IMR-90 (cell line): ENCODE data around the gene AGBL3. TPM values are rescaled to one million over a fixed set of nuclear protein-coding genes. Genes with fewer than 3 reads are reported as not detected.

Experiments
- ATAC-seq: fragments of 200-7000 bp; cut with Tn5 transposase; 2 replicates; pipeline ENCODE4 v1.9.1; 2020; ENCODE audit warnings: low read depth, mild to moderate bottlenecking, moderate library complexity
- BruUV-seq: library from RNA; stranded (reverse); fragments of 400-500 nt; replicated peaks from 2 replicates; lab custom pipeline; 2021; lab: Mats Ljungman, UMichigan
- CTCF ChIA-PET: fragments of 300-600 bp; formaldehyde crosslinking; extraction: SDS; loops from one replicate; lab custom pipeline; 2021; ENCODE audit warnings: antibody characterized with exemption; lab: Yijun Ruan, JAX
- POLR2A ChIA-PET: fragments of 300-600 bp; sonication (Branson Sonifier 250); formaldehyde crosslinking; loops from one replicate; lab custom pipeline; 2022; ENCODE audit warnings: antibody characterized with exemption; ENCODE audit not compliant: unreplicated experiment; lab: Charles Lee
- DNase-seq: peaks from one replicate; pipeline ENCODE4 v3.0.0; 2013
- H2AFZ ChIP-seq: replicated peaks from 2 replicates; pipeline ENCODE3; 2013; ENCODE audit warnings: low read length, mild to moderate bottlenecking; ENCODE audit not compliant: poor library complexity
- H2AK5ac ChIP-seq: 2 replicates; pipeline ENCODE4 v1.6.1; 2013; ENCODE audit warnings: low read depth, low read length, inconsistent platforms
- H2AK9ac ChIP-seq: replicated peaks from 2 replicates; pipeline ENCODE3; 2013; ENCODE audit warnings: mild to moderate bottlenecking, low read depth, low read length, moderate library complexity; ENCODE audit not compliant: poor library complexity
- H2BK120ac ChIP-seq: 2 replicates; pipeline ENCODE4 v1.6.1; 2013; ENCODE audit warnings: low read depth, low read length, inconsistent platforms
- H2BK15ac ChIP-seq: 3 replicates; pipeline ENCODE4 v1.6.1; 2013; ENCODE audit warnings: low read depth, low read length, inconsistent platforms
- H2BK20ac ChIP-seq: 2 replicates; pipeline ENCODE4 v1.6.1; 2013; ENCODE audit warnings: low read depth, mild to moderate bottlenecking, inconsistent platforms, low read length, moderate library complexity
- H2BK5ac ChIP-seq: 2 replicates; pipeline ENCODE4 v1.6.1; 2013; ENCODE audit warnings: mild to moderate bottlenecking, low read depth, low read length, inconsistent platforms; ENCODE audit not compliant: poor library complexity, severe bottlenecking
- H3K14ac ChIP-seq: replicated peaks from 2 replicates; pipeline ENCODE4 v1.6.1; 2013; ENCODE audit warnings: low read depth, low read length, inconsistent platforms
- H3K18ac ChIP-seq: 2 replicates; pipeline ENCODE4 v1.6.1; 2013; ENCODE audit warnings: low read depth, low read length, control low read depth
- H3K23ac ChIP-seq: 2 replicates; pipeline ENCODE4 v1.6.1; 2013; ENCODE audit warnings: low read depth, low read length, inconsistent platforms
- H3K27ac ChIP-seq: 2 replicates; pipeline ENCODE4 v1.5.1; 2013; ENCODE audit warnings: mild to moderate bottlenecking, control low read depth, low read length; ENCODE audit not compliant: insufficient read depth
- H3K27me3 ChIP-seq: 2 replicates; pipeline ENCODE4 v1.6.1; 2013; ENCODE audit warnings: low read length; ENCODE audit not compliant: control insufficient read depth, insufficient read depth
- H3K36me3 ChIP-seq: 2 replicates; pipeline ENCODE4 v1.6.1; 2013; ENCODE audit warnings: low read length, mixed read lengths; ENCODE audit not compliant: control insufficient read depth, insufficient read depth
- H3K4ac ChIP-seq: 2 replicates; pipeline ENCODE4 v1.6.1; 2013; ENCODE audit warnings: low read depth, low read length, inconsistent platforms
- H3K4me1 ChIP-seq: 2 replicates; pipeline ENCODE4 v1.6.1; 2013; ENCODE audit warnings: low read length, mixed read lengths; ENCODE audit not compliant: control insufficient read depth, insufficient read depth
- H3K4me2 ChIP-seq: 2 replicates; pipeline ENCODE4 v1.6.1; 2013; ENCODE audit warnings: low read depth, mild to moderate bottlenecking, control low read depth, low read length, moderate library complexity
- H3K4me3 ChIP-seq: 2 replicates; pipeline ENCODE4 v1.5.1; 2013; ENCODE audit warnings: low read depth, mild to moderate bottlenecking, control low read depth, low read length, moderate library complexity; ENCODE audit not compliant: insufficient read depth
- H3K56ac ChIP-seq: 2 replicates; pipeline ENCODE4 v1.6.1; 2013; ENCODE audit warnings: low read length, inconsistent platforms; ENCODE audit not compliant: insufficient read depth; ENCODE audit errors: extremely low read depth
- H3K79me1 ChIP-seq, 2 experiments: 2 replicates each; pipeline ENCODE4 v1.6.1; 2013; ENCODE audit warnings: low read length in 2 of 2, inconsistent platforms in 1 of 2, low read depth in 1 of 2
- H3K9ac ChIP-seq: 2 replicates; pipeline ENCODE4 v1.6.1; 2013; ENCODE audit warnings: low read depth, low read length, control low read depth
- H3K9me1 ChIP-seq: 2 replicates; pipeline ENCODE4 v1.6.1; 2013; ENCODE audit warnings: low read length, inconsistent platforms; ENCODE audit not compliant: insufficient read depth
- H3K9me3 ChIP-seq: 2 replicates; pipeline ENCODE4 v1.6.1; 2013; ENCODE audit warnings: low read length; ENCODE audit not compliant: control insufficient read depth, insufficient read depth
- H4K20me1 ChIP-seq: 2 replicates; pipeline ENCODE4 v1.6.1; 2013; ENCODE audit warnings: low read length, inconsistent platforms; ENCODE audit not compliant: insufficient read depth
- H4K5ac ChIP-seq: 2 replicates; pipeline ENCODE4 v1.6.1; 2013; ENCODE audit warnings: mild to moderate bottlenecking, low read depth, low read length, control low read depth
- H4K8ac ChIP-seq, 2 experiments: 2 replicates each; pipeline ENCODE4 v1.6.1; 2013; ENCODE audit warnings: low read depth in 2 of 2, low read length in 2 of 2, control low read depth in 1 of 2, inconsistent platforms in 1 of 2
- H4K91ac ChIP-seq: 2 replicates; pipeline ENCODE4 v1.6.1; 2013; ENCODE audit warnings: low read depth, low read length, inconsistent platforms; ENCODE audit not compliant: insufficient read depth
- BHLHE40 ChIP-seq: fragments of 150-350 bp; IDR thresholded peaks from 2 replicates; pipeline ENCODE4 v1.6.1; 2016; ENCODE audit warnings: mild to moderate bottlenecking, low read depth, low read length
- CEBPB ChIP-seq: IDR thresholded peaks from 2 replicates; pipeline ENCODE4 v1.6.1; 2012; ENCODE audit warnings: low read depth, low read length, improper control_type of control experiment
- CHD1 ChIP-seq: IDR thresholded peaks from 2 replicates; pipeline ENCODE4 v1.6.1; 2012; ENCODE audit warnings: low read depth, low read length, improper control_type of control experiment
- FOS ChIP-seq: fragments of 150-350 bp; IDR thresholded peaks from 2 replicates; pipeline ENCODE4 v1.6.1; 2016; ENCODE audit warnings: low read depth, low read length
- MAFK ChIP-seq: IDR thresholded peaks from 2 replicates; pipeline ENCODE4 v1.6.1; 2012; ENCODE audit warnings: low read depth, low read length, improper control_type of control experiment
- MAZ ChIP-seq: IDR thresholded peaks from 2 replicates; pipeline ENCODE4 v1.6.1; 2012; ENCODE audit warnings: low read depth, mild to moderate bottlenecking, low read length, improper control_type of control experiment, moderate library complexity, borderline replicate concordance
- MXI1 ChIP-seq: IDR thresholded peaks from 2 replicates; pipeline ENCODE4 v1.6.1; 2012; ENCODE audit warnings: low read depth, mild to moderate bottlenecking, low read length, moderate library complexity, borderline replicate concordance
- NFE2L2 ChIP-seq: fragments of 150-350 bp; IDR thresholded peaks from 2 replicates; pipeline ENCODE4 v1.6.1; 2016; ENCODE audit warnings: low read depth, mild to moderate bottlenecking, low read length
- POLR2A ChIP-seq: IDR thresholded peaks from 2 replicates; pipeline ENCODE4 v1.6.1; 2012; ENCODE audit warnings: mild to moderate bottlenecking, low read depth, low read length
- RAD21 ChIP-seq: IDR thresholded peaks from 2 replicates; pipeline ENCODE4 v1.6.1; 2012; ENCODE audit warnings: low read length, improper control_type of control experiment
- RCOR1 ChIP-seq: IDR thresholded peaks from 2 replicates; pipeline ENCODE4 v1.6.1; 2012; ENCODE audit warnings: mild to moderate bottlenecking, low read length, improper control_type of control experiment; ENCODE audit not compliant: insufficient replicate concordance
- RFX5 ChIP-seq: IDR thresholded peaks from 2 replicates; pipeline ENCODE4 v1.8.0; 2012; ENCODE audit warnings: low read depth, mild to moderate bottlenecking, low read length, moderate library complexity
- SMC3 ChIP-seq: fragments of 150-350 bp; IDR thresholded peaks from 2 replicates; pipeline ENCODE4 v1.6.1; 2016; ENCODE audit warnings: low read depth, mild to moderate bottlenecking, antibody characterized with exemption, low read length, moderate library complexity
- dilution Hi-C: fragments of 300-500 bp; cut with HindIII; formaldehyde crosslinking; loops from one replicate; pipeline ENCODE4 v1.14.3; 2018; ENCODE audit warnings: low sequenced_read_pairs; ENCODE audit not compliant: unreplicated experiment
- in situ Hi-C: fragments of 300-500 bp; cut with MboI; formaldehyde crosslinking; loops from 3 replicates; pipeline ENCODE4 v1.14.3; 2019; ENCODE audit warnings: low sequenced_read_pairs, inconsistent platforms, mixed read lengths
- intact Hi-C: fragments of 100-400 bp; cut with micrococcal nuclease; formaldehyde crosslinking; loops from 2 replicates; pipeline ENCODE4 v1.10.0; 2022
- polyA plus RNA-seq, 3 experiments: library from polyadenylated mRNA; depleted of rRNA; stranded (reverse); fragments of >200 nt; gene quantifications; 2 replicates each; pipeline ENCODE4 v1.2.3, GENCODE V29; 2012; ENCODE audit warnings: low replicate concordance in 1 of 3
- total RNA-seq: library from RNA; depleted of rRNA; stranded (reverse); fragments of >200 nt; gene quantifications from 2 replicates; pipeline ENCODE4 v1.2.3, GENCODE V29; 2012
- TF ChIP-seq, protein P1 (sequence below): fragments of 150-350 bp; IDR thresholded peaks from 2 replicates; pipeline ENCODE4 v1.6.1; 2016; ENCODE audit warnings: low read depth, mild to moderate bottlenecking, low read length, moderate library complexity, borderline replicate concordance
- TF ChIP-seq, protein P2 (sequence below): fragments of 150-350 bp; IDR thresholded peaks from 2 replicates; pipeline ENCODE4 v1.6.1; 2017; ENCODE audit warnings: mild to moderate bottlenecking, antibody characterized with exemption, low read length, low read depth
- TF ChIP-seq, protein P3 (sequence below): conservative IDR thresholded peaks from 2 replicates; pipeline ENCODE4 v1.5.1; 2012; ENCODE audit warnings: mild to moderate bottlenecking, low read depth, low read length, improper control_type of control experiment

The AGBL3 gene
- total and polyA plus RNA-seq, 2 of the 4 experiments (the other 2 are of a cell fraction): 0.18 to 0.65 TPM

- Histone ChIP-seq H3K27ac (no peak overlapping the region), H3K14ac (no peak overlapping the region), H3K4me1 (no peaks in the 10 kb centered on the region), H2AFZ (no peak overlapping the region), H3K9me3 (no peaks in the 10 kb centered on the region), H2AK5ac (no peak overlapping the region), H2BK20ac (no peak overlapping the region), H2BK15ac (no peak overlapping the region), H3K4me3 (no peak overlapping the region), H3K4ac (no peak overlapping the region), H3K23ac (no peak overlapping the region), H3K56ac (no peak overlapping the region), H4K5ac (no peak overlapping the region), H3K9ac (no peak overlapping the region), H3K4me2 (no peak overlapping the region), H3K27me3 (peaks cover 9% of the 10 kb centered on the region), H4K8ac (no peak overlapping the region), H3K9me1 (no peaks in the 10 kb centered on the region), H4K20me1 (no peaks in the 10 kb centered on the region), H2BK120ac (no peak overlapping the region), H3K79me1 (no peaks in the 10 kb centered on the region), H2BK5ac (no peak overlapping the region), H2AK9ac (no peak overlapping the region), H4K91ac (no peak overlapping the region), H3K36me3 (no peaks in the 10 kb centered on the region), H3K18ac (no peak overlapping the region)
- intact Hi-C loops: no loop called here
- ATAC-seq (no peak), DNase-seq (no peak)
- ChIA-PET POLR2A (no interaction called here), CTCF (no interaction called here)
- BruUV-seq: no TSS peak
- in situ Hi-C loops: no loop called here
- TF ChIP-seq CHD1 (no peak), SMC3 (no peak), MAFK (no peak), CEBPB (no peak), RCOR1 (no peak), MXI1 (no peak), RAD21 (no peak), MAZ (no peak), FOS (no peak), BHLHE40 (no peak), RFX5 (no peak), POLR2A (no peak), NFE2L2 (no peak)
- TF ChIP-seq, protein P1, sequence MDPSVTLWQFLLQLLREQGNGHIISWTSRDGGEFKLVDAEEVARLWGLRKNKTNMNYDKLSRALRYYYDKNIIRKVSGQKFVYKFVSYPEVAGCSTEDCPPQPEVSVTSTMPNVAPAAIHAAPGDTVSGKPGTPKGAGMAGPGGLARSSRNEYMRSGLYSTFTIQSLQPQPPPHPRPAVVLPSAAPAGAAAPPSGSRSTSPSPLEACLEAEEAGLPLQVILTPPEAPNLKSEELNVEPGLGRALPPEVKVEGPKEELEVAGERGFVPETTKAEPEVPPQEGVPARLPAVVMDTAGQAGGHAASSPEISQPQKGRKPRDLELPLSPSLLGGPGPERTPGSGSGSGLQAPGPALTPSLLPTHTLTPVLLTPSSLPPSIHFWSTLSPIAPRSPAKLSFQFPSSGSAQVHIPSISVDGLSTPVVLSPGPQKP: no peak
- TF ChIP-seq, protein P2, sequence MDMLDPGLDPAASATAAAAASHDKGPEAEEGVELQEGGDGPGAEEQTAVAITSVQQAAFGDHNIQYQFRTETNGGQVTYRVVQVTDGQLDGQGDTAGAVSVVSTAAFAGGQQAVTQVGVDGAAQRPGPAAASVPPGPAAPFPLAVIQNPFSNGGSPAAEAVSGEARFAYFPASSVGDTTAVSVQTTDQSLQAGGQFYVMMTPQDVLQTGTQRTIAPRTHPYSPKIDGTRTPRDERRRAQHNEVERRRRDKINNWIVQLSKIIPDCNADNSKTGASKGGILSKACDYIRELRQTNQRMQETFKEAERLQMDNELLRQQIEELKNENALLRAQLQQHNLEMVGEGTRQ: no peak
- TF ChIP-seq, protein P3, sequence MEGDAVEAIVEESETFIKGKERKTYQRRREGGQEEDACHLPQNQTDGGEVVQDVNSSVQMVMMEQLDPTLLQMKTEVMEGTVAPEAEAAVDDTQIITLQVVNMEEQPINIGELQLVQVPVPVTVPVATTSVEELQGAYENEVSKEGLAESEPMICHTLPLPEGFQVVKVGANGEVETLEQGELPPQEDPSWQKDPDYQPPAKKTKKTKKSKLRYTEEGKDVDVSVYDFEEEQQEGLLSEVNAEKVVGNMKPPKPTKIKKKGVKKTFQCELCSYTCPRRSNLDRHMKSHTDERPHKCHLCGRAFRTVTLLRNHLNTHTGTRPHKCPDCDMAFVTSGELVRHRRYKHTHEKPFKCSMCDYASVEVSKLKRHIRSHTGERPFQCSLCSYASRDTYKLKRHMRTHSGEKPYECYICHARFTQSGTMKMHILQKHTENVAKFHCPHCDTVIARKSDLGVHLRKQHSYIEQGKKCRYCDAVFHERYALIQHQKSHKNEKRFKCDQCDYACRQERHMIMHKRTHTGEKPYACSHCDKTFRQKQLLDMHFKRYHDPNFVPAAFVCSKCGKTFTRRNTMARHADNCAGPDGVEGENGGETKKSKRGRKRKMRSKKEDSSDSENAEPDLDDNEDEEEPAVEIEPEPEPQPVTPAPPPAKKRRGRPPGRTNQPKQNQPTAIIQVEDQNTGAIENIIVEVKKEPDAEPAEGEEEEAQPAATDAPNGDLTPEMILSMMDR: no peak
- dilution Hi-C loops: no loop called here
Observed at GRCh38 chr7:135078051-135078450, 91.7 kb downstream of the AGBL3 start.
